H1 (cell line): Measurements from ENCODE around the gene SPTSSA. TPM values are rescaled to one million over a fixed set of nuclear protein-coding genes. Genes with fewer than 3 reads are reported as not detected.

Experiments used
- HDAC6 ChIP-seq: IDR thresholded peaks from one replicate; pipeline ENCODE4 v1.7.1; 2012; ENCODE audit warnings: low read depth, mild to moderate bottlenecking, inconsistent platforms, low read length, moderate library complexity
- RBBP5 ChIP-seq: IDR thresholded peaks from 2 replicates; pipeline ENCODE4 v1.7.1; 2012; ENCODE audit warnings: low read depth, mild to moderate bottlenecking, inconsistent platforms, low read length, moderate library complexity, borderline replicate concordance
- SIX5 ChIP-seq: IDR thresholded peaks from 2 replicates; pipeline ENCODE4 v1.6.1; 2011; ENCODE audit warnings: mild to moderate bottlenecking, low read depth, low read length
- polyA plus RNA-seq, 7 experiments: library from polyadenylated mRNA; depleted of rRNA in 3 of 7; stranded (reverse) in 5 of 7; unstranded in 2 of 7; fragments of >200 nt in 5 of 7; fragments of 200-250 nt in 2 of 7; gene quantifications; 1 replicate in 5 of 7; 2 replicates in 1 of 7; 4 replicates in 1 of 7; pipeline versions ENCODE4 v1.2.1 to v1.2.3, GENCODE V29; 2011 to 2013; ENCODE audit warnings: missing spikeins in 2 of 7, mixed read lengths in 2 of 7
- total RNA-seq: library from RNA; stranded (reverse); fragmentation: NEBNext Ultra II Directional; extraction: Animal tissue kit (Norgen Biotek cat#: 25700); gene quantifications from 2 replicates; pipeline ENCODE4 v1.2.1, GENCODE V29; 2021
- TF ChIP-seq, protein P1 (sequence below): fragments of 300-600 bp; sonication (generic); IDR thresholded peaks from 2 replicates; pipeline ENCODE4 v1.7.1; 2012; ENCODE audit warnings: low read length, moderate library complexity, mild to moderate bottlenecking, inconsistent platforms; ENCODE audit not compliant: insufficient replicate concordance

Gene SPTSSA
- total and polyA plus RNA-seq, 2 of the 8 experiments (the other 6 are each of a cell fraction or from before 2014, with no cell fraction given): 24.9 to 28.5 TPM

DNA sequence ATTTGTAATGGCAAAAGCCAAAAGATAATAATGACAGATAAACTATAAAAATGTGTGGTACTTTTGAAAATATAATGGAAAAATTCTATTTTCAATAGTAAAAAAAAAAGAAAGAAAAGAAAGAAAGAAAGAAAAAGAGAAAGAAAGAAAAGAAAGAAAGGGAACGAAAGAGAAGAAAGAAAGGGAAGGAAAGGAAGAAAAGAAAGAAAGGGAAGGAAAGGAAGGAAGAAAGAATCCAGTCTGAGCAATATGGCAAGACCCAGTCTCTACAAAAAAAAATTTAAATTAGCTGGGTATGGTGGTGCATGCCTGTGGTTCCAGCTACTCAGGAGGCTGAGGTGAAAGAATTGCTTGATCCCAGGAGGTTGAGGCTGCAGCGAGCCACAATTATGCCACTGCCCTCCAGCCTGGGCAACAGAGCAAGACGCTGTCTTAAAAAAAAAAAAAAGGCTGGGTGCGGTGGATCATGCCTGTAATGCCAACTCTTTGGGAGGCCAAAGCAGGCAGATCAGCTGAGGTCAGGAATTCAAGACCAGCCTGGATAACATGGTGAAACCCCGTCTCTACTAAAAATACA lies 39.1 kb upstream of the SPTSSA start (continued):
- TF ChIP-seq, protein P1, sequence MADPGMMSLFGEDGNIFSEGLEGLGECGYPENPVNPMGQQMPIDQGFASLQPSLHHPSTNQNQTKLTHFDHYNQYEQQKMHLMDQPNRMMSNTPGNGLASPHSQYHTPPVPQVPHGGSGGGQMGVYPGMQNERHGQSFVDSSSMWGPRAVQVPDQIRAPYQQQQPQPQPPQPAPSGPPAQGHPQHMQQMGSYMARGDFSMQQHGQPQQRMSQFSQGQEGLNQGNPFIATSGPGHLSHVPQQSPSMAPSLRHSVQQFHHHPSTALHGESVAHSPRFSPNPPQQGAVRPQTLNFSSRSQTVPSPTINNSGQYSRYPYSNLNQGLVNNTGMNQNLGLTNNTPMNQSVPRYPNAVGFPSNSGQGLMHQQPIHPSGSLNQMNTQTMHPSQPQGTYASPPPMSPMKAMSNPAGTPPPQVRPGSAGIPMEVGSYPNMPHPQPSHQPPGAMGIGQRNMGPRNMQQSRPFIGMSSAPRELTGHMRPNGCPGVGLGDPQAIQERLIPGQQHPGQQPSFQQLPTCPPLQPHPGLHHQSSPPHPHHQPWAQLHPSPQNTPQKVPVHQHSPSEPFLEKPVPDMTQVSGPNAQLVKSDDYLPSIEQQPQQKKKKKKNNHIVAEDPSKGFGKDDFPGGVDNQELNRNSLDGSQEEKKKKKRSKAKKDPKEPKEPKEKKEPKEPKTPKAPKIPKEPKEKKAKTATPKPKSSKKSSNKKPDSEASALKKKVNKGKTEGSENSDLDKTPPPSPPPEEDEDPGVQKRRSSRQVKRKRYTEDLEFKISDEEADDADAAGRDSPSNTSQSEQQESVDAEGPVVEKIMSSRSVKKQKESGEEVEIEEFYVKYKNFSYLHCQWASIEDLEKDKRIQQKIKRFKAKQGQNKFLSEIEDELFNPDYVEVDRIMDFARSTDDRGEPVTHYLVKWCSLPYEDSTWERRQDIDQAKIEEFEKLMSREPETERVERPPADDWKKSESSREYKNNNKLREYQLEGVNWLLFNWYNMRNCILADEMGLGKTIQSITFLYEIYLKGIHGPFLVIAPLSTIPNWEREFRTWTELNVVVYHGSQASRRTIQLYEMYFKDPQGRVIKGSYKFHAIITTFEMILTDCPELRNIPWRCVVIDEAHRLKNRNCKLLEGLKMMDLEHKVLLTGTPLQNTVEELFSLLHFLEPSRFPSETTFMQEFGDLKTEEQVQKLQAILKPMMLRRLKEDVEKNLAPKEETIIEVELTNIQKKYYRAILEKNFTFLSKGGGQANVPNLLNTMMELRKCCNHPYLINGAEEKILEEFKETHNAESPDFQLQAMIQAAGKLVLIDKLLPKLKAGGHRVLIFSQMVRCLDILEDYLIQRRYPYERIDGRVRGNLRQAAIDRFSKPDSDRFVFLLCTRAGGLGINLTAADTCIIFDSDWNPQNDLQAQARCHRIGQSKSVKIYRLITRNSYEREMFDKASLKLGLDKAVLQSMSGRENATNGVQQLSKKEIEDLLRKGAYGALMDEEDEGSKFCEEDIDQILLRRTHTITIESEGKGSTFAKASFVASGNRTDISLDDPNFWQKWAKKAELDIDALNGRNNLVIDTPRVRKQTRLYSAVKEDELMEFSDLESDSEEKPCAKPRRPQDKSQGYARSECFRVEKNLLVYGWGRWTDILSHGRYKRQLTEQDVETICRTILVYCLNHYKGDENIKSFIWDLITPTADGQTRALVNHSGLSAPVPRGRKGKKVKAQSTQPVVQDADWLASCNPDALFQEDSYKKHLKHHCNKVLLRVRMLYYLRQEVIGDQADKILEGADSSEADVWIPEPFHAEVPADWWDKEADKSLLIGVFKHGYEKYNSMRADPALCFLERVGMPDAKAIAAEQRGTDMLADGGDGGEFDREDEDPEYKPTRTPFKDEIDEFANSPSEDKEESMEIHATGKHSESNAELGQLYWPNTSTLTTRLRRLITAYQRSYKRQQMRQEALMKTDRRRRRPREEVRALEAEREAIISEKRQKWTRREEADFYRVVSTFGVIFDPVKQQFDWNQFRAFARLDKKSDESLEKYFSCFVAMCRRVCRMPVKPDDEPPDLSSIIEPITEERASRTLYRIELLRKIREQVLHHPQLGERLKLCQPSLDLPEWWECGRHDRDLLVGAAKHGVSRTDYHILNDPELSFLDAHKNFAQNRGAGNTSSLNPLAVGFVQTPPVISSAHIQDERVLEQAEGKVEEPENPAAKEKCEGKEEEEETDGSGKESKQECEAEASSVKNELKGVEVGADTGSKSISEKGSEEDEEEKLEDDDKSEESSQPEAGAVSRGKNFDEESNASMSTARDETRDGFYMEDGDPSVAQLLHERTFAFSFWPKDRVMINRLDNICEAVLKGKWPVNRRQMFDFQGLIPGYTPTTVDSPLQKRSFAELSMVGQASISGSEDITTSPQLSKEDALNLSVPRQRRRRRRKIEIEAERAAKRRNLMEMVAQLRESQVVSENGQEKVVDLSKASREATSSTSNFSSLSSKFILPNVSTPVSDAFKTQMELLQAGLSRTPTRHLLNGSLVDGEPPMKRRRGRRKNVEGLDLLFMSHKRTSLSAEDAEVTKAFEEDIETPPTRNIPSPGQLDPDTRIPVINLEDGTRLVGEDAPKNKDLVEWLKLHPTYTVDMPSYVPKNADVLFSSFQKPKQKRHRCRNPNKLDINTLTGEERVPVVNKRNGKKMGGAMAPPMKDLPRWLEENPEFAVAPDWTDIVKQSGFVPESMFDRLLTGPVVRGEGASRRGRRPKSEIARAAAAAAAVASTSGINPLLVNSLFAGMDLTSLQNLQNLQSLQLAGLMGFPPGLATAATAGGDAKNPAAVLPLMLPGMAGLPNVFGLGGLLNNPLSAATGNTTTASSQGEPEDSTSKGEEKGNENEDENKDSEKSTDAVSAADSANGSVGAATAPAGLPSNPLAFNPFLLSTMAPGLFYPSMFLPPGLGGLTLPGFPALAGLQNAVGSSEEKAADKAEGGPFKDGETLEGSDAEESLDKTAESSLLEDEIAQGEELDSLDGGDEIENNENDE: no peak
- no peak for TF ChIP-seq HDAC6
- TF ChIP-seq RBBP5: no peak
- no peak for TF ChIP-seq SIX5
- TF ChIP-seq, all 59 proteins: peak for 0
